Measurements from ENCODE around the gene SLC9A3. TPM values are rescaled to one million over a fixed set of nuclear protein-coding genes. Genes with fewer than 3 reads are reported as not detected.
"Not testable (repeated sequence)": the region's sequence is repeated elsewhere in the genome, so short reads cannot be mapped to it uniquely, and the experiment has no call there.

Gene SLC9A3
- total and polyA plus RNA-seq, 2 donors = 2.1 to 2.8 TPM

- DNase-seq (ENCODE audit: extremely low spot score); H3K4me3 ChIP-seq (ENCODE audit: low read depth, low read length); H3K36me3 ChIP-seq (ENCODE audit: insufficient read depth); H3K27ac ChIP-seq (ENCODE audit: low read depth); H3K4me1 ChIP-seq (ENCODE audit: insufficient read depth): not testable (repeated sequence)
- 98% methylated on average over 42 of the region's 42 CpGs for WGBS
These were observed 16.2 kb downstream of the SLC9A3 start for GRCh38 chr5:507986-508575.

- WGBS = 68% methylated on average over 30 of the region's 30 CpGs
- Histone ChIP-seq H3K27ac (ENCODE audit: low read depth) (no peak overlapping the region), H3K36me3 (ENCODE audit: insufficient read depth) (no peaks in the 10 kb centered on the region), H3K4me1 (ENCODE audit: insufficient read depth) (no peaks in the 10 kb centered on the region), H3K4me3 (ENCODE audit: low read depth, low read length) (no peak overlapping the region)
- DNase-seq (ENCODE audit: extremely low spot score) = no peak
These were observed 18.2 kb downstream of the SLC9A3 start for GRCh38 chr5:505951-506525.

DNA sequence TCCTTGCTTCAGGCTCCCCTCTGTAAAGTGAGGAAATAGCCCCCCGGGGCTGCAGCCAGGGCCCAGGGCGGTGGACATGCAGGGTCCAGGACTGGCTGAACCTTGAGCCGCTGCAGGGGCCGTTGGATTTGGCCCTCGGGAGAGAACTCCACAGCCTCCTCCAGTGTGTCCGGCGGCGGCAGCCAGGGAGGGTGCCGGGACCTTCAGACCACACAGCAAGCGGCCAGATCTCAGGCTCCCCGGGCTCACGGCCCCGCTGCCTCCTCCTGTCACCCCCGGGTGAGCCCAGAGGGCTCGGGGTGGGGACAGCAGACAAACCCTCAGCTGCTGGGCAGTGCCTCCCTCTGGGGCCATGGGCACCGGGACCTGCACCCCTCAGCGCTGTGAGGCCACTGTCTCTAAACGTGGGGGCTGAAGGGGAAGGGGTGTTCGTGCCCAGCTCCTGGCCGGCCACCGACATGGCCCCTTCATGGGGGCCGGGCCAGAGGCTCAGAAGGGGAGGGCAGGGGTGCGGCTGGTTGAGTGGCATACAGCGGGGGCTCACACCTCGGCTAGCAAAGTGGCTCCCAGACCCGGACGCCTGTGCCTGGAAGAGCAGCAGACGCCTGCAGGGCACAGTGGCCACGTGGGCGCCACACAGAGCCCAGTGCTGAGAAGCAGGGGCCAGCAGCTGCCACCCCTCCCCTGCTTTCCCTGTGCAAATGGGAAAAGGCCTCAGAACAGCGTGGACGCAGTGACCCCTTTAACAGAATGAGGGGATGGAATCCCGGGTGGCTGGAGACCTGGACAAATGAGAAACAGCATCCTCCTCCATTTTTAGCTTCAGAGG, 19.7 kb downstream of the SLC9A3 start:
- 60% methylated on average over 33 of the region's 33 CpGs for WGBS
- Histone ChIP-seq H3K4me1 (ENCODE audit: insufficient read depth) (no peaks in the 10 kb centered on the region), H3K27ac (ENCODE audit: low read depth) (no peak overlapping the region), H3K4me3 (ENCODE audit: low read depth, low read length) (no peak overlapping the region), H3K36me3 (ENCODE audit: insufficient read depth) (no peaks in the 10 kb centered on the region)
- DNase-seq (ENCODE audit: extremely low spot score) = no peak

DNA sequence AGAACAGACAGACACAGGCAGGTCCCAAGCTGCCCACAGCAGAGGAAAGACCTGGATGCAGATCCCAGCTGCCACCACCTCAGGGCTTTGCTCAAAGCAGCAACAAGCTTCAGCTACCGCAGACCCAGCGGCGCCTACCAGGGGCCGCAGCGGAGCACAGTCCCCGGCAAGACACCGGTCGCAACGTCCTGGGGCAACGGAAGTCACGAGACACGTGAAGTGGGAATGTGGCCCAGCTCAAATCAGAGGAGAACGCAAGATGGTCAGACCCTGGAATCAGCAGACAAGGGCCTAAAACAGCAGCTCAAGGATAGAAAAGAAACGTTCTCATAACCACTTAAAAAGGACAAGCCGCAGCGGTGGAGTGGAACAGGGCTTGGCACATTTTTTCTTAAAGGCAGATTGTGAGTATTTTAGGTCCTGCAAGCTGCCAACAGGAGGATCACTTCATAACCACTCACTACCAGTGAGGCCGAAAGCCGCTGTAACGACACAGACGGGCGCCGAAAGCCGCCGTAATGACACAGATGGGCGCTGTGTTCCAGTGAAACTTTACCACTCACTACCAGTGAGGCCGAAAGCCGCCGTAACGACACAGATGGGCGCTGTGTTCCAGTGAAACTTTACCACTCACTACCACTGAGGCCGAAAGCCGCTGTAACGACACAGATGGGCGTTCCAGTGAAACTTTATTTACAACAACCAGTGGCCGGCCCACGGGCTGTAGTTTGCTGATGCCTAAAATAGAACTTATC, 21.7 kb downstream of the SLC9A3 start:
- Histone ChIP-seq H3K4me1 (ENCODE audit: insufficient read depth) (no peaks in the 10 kb centered on the region), H3K27ac (ENCODE audit: low read depth) (no peak overlapping the region), H3K36me3 (ENCODE audit: insufficient read depth) (no peaks in the 10 kb centered on the region), H3K4me3 (ENCODE audit: low read depth, low read length) (no peak overlapping the region)
- DNase-seq (ENCODE audit: extremely low spot score) = no peak
- 78% methylated on average over 36 of the region's 36 CpGs for WGBS

DNA sequence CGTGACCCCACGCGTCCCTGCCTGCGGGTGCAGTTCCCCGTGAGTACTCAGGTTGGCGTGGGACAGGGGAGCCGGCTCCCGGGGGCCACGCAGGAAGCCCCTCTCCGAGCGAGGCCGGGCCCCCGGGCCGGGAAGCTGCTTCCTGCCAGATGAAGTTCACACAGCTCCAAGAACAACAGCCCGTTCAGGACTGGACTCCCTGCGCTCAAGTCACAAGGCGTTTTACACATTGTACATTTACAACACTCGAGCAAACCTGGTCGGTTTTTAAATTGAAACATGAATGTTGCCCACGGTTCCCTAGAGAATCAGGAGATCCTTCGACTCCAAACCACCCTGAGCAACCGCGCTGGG, 22.4 kb downstream of the SLC9A3 start:
- no peak for DNase-seq (ENCODE audit: extremely low spot score)
- 31% methylated on average over 23 of the region's 23 CpGs for WGBS
- Histone ChIP-seq H3K4me3 (ENCODE audit: low read depth, low read length) (no peak overlapping the region), H3K36me3 (ENCODE audit: insufficient read depth) (no peaks in the 10 kb centered on the region), H3K27ac (ENCODE audit: low read depth) (no peak overlapping the region), H3K4me1 (ENCODE audit: insufficient read depth) (no peaks in the 10 kb centered on the region)

DNA sequence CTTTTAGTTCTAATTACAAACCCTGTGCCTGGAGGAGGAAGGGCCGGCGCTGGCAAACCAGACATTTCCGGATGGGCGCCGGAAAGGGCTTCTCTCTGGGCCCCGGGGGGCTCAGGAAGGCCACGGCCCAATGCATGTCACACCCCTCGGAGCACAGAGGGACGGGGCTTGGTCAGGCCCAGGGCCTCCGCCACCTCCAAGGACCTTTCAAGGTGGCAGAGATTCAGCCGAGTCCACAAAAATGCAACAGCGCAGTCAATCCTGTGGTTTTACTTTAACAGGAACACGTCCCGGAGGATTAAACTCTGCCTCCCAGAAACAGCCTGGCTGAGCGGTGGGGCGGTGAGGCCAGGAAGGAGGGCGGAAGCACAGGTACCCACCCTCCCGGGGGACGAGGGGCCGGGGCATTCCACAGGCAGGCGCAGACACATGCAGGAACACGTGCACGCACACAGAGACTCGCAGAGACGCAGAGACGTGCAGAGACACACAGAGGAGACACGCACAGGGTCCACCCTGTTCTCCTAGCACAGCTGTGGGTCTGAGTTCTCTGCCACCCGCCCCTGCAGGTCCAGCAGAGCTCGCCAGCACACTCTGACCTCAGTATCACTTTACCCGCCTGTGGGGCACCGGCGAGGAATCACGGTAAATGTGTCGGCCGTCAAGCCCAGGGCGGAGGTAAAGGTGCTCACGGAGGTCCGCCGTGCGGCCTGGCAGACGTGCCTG, 23.0 kb downstream of the SLC9A3 start:
- no peak for DNase-seq (ENCODE audit: extremely low spot score)
- H3K27ac ChIP-seq (ENCODE audit: low read depth) = no peak overlapping the region
- no peak overlapping the region for H3K4me3 ChIP-seq (ENCODE audit: low read depth, low read length)
- H3K4me1 ChIP-seq (ENCODE audit: insufficient read depth) = no peaks in the 10 kb centered on the region
- H3K36me3 ChIP-seq (ENCODE audit: insufficient read depth) = no peaks in the 10 kb centered on the region
- 58% methylated on average over 41 of the region's 41 CpGs for WGBS

- Histone ChIP-seq H3K4me3 (ENCODE audit: low read depth, low read length) (no peak overlapping the region), H3K27ac (ENCODE audit: low read depth) (no peak overlapping the region), H3K4me1 (ENCODE audit: insufficient read depth) (no peaks in the 10 kb centered on the region), H3K36me3 (ENCODE audit: insufficient read depth) (no peaks in the 10 kb centered on the region)
- 94% methylated on average over 10 of the region's 10 CpGs for WGBS
- no peak for DNase-seq (ENCODE audit: extremely low spot score)
These were observed 23.8 kb downstream of the SLC9A3 start for GRCh38 chr5:500491-500890.

- no peaks in the 10 kb centered on the region for H3K36me3 ChIP-seq (ENCODE audit: insufficient read depth)
- no peak overlapping the region for H3K27ac ChIP-seq (ENCODE audit: low read depth)
- DNase-seq (ENCODE audit: extremely low spot score) = no peak
- no peak overlapping the region for H3K4me3 ChIP-seq (ENCODE audit: low read depth, low read length)
- H3K4me1 ChIP-seq (ENCODE audit: insufficient read depth) = no peaks in the 10 kb centered on the region
- WGBS = 91% methylated on average over 32 of the region's 32 CpGs
These were observed 24.7 kb downstream of the SLC9A3 start for GRCh38 chr5:499233-500209.

DNA sequence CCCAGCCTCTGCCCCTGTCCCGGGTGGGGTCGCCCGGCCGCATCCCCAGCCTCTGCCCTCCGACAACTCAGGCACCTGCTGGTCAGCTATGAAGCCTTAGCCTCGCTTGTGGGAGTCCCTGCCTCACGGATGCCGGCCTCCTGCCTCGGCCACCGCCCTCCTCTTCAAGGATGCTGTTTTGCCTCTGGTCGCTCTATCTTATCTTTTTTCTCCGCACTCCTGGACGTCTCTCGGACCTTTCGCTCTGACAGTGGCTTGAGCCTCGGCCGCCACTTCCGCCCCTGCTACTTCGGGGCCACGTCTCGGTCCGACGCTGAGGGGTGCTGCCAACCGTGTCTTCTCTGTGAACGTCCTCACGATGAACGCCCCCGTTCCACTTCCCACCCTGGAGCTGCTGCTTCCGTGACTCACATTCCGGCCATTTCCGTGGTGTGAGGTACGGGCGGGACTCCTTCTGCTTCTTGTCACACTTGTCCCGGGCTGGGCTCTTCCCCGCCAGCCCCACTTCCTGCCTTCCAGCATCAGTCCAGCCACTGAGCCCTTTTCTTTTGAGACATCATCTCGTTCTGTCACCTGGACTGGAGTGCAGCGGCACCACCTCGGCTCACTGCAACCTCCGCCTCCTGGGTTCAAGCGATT, 26.3 kb downstream of the SLC9A3 start:
- no peaks in the 10 kb centered on the region for H3K36me3 ChIP-seq (ENCODE audit: insufficient read depth)
- H3K4me3 ChIP-seq (ENCODE audit: low read depth, low read length) = no peak overlapping the region
- no peak overlapping the region for H3K27ac ChIP-seq (ENCODE audit: low read depth)
- 78% methylated on average over 40 of the region's 40 CpGs for WGBS
- no peak for DNase-seq (ENCODE audit: extremely low spot score)
- no peaks in the 10 kb centered on the region for H3K4me1 ChIP-seq (ENCODE audit: insufficient read depth)

- DNase-seq (ENCODE audit: extremely low spot score) = no peak
- Histone ChIP-seq H3K36me3 (ENCODE audit: insufficient read depth) (no peaks in the 10 kb centered on the region), H3K4me1 (ENCODE audit: insufficient read depth) (no peaks in the 10 kb centered on the region), H3K27ac (ENCODE audit: low read depth) (no peak overlapping the region), H3K4me3 (ENCODE audit: low read depth, low read length) (no peak overlapping the region)
- WGBS = 77% methylated on average over 22 of the region's 22 CpGs
These were observed 27.1 kb downstream of the SLC9A3 start for GRCh38 chr5:497090-497700.

DNA sequence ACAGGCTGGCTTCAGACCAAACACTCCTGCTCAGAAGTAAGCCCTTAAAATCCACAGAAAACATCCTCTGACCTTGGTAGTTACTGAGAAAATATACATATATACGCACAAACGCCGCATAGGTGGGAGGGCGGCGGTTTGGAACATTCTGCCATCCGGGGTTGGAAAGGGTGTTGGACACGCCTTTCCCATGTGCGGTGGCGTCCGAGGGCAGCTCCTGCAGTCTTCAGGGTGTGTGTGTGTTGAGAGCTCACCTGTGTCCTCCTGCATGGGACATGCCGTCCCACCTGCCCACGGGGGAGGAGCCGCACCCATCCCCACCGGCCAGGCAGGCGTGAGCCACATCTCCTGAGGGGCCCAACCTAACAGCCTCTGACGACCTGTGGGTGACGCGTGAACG, 28.2 kb downstream of the SLC9A3 start:
- no peak for DNase-seq (ENCODE audit: extremely low spot score)
- WGBS = 56% methylated on average over 19 of the region's 19 CpGs
- no peak overlapping the region for H3K27ac ChIP-seq (ENCODE audit: low read depth)
- H3K4me1 ChIP-seq (ENCODE audit: insufficient read depth) = no peaks in the 10 kb centered on the region
- no peak overlapping the region for H3K4me3 ChIP-seq (ENCODE audit: low read depth, low read length)
- no peaks in the 10 kb centered on the region for H3K36me3 ChIP-seq (ENCODE audit: insufficient read depth)
